HEK293T (cell line): Measurements from ENCODE around the gene MYH3.

ENCODE experiments used
- ARNT ChIP-seq: fragments of 450-650 bp; IDR thresholded peaks from 2 replicates; pipeline ENCODE4 v1.6.1; 2017; ENCODE audit warnings: mild to moderate bottlenecking
- BHLHE40 ChIP-seq: fragments of 450-650 bp; IDR thresholded peaks from 2 replicates; pipeline ENCODE4 v1.6.1; 2016; ENCODE audit warnings: mild to moderate bottlenecking, moderate library complexity, borderline replicate concordance
- ELF4 ChIP-seq: fragments of 450-650 bp; IDR thresholded peaks from 2 replicates; pipeline ENCODE4 v1.6.1; 2017; ENCODE audit warnings: antibody characterized with exemption
- FOXA1 ChIP-seq: fragments of 450-650 bp; IDR thresholded peaks from 2 replicates; pipeline ENCODE4 v1.6.1; 2016; ENCODE audit warnings: mild to moderate bottlenecking
- L3MBTL2 ChIP-seq: fragments of 450-650 bp; conservative IDR thresholded peaks from 2 replicates; pipeline ENCODE4 v1.6.1; 2016; ENCODE audit warnings: mild to moderate bottlenecking
- LEF1 ChIP-seq: fragments of 450-650 bp; IDR thresholded peaks from 2 replicates; pipeline ENCODE4 v1.6.1; 2017; ENCODE audit warnings: mild to moderate bottlenecking, borderline replicate concordance
- NFRKB ChIP-seq: fragments of 450-650 bp; IDR thresholded peaks from 2 replicates; pipeline ENCODE4 v1.6.1; 2016; ENCODE audit warnings: mild to moderate bottlenecking, moderate library complexity
- PKNOX1 ChIP-seq: fragments of 450-650 bp; IDR thresholded peaks from 2 replicates; pipeline ENCODE4 v1.6.1; 2016
- SP1 ChIP-seq: fragments of 450-650 bp; IDR thresholded peaks from 2 replicates; pipeline ENCODE4 v1.6.1; 2017
- SUZ12 ChIP-seq: fragments of 450-650 bp; IDR thresholded peaks from 2 replicates; pipeline ENCODE4 v1.6.1; 2016; ENCODE audit warnings: mild to moderate bottlenecking
- TARDBP ChIP-seq: fragments of 450-650 bp; IDR thresholded peaks from 2 replicates; pipeline ENCODE4 v1.6.1; 2016
- ZNF384 ChIP-seq: fragments of 450-650 bp; IDR thresholded peaks from 2 replicates; pipeline ENCODE4 v1.6.1; 2016

- TF ChIP-seq PKNOX1 (no peak), ELF4 (no peak), L3MBTL2 (no peak), SUZ12 (no peak), SP1 (no peak), TARDBP (no peak), FOXA1 (no peak), LEF1 (no peak), ZNF384 (no peak), BHLHE40 (no peak), NFRKB (no peak), ARNT (no peak)
Measured at GRCh38 chr17:10687499-10687898, 30.4 kb upstream of the MYH3 start.
